ENCODE data around the gene NOP10.
"Not testable (repeated sequence)": the region's sequence is repeated elsewhere in the genome, so short reads cannot be mapped to it uniquely, and the experiment has no call there.

Gene NOP10

DNA sequence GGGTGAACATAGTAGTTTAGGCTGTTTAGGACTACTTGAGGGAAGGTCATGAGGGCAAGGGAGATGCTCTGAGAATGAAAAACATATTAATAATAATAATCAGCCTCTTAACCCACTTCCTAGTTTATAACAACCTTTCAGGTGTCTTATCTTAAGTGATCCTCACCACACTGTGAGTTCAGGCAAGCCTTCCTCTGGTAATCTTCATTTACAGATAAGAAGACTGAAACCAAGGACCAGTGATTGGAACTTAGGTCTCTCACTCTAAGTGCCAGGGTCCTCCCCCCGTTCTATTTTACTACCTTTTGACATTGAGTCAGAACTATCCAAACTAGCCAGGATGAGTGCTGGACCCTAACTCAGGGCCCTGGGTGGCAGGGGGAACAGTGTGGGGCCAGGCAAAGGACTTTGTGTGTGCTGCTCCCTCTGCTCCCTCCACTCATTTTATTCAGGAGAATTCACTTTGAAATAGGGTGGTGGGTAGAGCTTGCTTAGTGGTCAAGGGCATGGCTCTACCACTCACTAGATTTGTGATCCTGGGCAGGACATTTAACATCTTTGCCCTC lies 5.9 kb upstream of the NOP10 start:
- peaks cover 4% of the 10 kb centered on the region for H3K36me3 ChIP-seq (ENCODE audit: insufficient read depth, insufficient read length, low read length)
- H3K9me3 ChIP-seq (ENCODE audit: insufficient read depth, low read length): no peaks in the 10 kb centered on the region
- TF ChIP-seq ZNF274 (IDR thresholded peaks at IDR 0.05; ENCODE audit: low read depth, low read length): no peak
- TF ChIP-seq YY1 (IDR thresholded peaks at IDR 0.05; ENCODE audit: insufficient read depth, insufficient read length): no peak
- no peak for TF ChIP-seq SUZ12 (IDR thresholded peaks at IDR 0.05; ENCODE audit: extremely low read depth, insufficient read depth, insufficient read length)
- H3K27me3 ChIP-seq (ENCODE audit: insufficient read depth, insufficient read length): no peaks in the 10 kb centered on the region
- peaks cover 2% of the 10 kb centered on the region for H3K4me1 ChIP-seq (ENCODE audit: insufficient read depth, insufficient read length)
- DNase-seq (ENCODE audit: low read depth, low spot score): no peak
- H3K9ac ChIP-seq (ENCODE audit: insufficient read length, low read depth): no peak overlapping the region
- H3K4me3 ChIP-seq (ENCODE audit: insufficient read length, low read depth): no peak overlapping the region

DNA sequence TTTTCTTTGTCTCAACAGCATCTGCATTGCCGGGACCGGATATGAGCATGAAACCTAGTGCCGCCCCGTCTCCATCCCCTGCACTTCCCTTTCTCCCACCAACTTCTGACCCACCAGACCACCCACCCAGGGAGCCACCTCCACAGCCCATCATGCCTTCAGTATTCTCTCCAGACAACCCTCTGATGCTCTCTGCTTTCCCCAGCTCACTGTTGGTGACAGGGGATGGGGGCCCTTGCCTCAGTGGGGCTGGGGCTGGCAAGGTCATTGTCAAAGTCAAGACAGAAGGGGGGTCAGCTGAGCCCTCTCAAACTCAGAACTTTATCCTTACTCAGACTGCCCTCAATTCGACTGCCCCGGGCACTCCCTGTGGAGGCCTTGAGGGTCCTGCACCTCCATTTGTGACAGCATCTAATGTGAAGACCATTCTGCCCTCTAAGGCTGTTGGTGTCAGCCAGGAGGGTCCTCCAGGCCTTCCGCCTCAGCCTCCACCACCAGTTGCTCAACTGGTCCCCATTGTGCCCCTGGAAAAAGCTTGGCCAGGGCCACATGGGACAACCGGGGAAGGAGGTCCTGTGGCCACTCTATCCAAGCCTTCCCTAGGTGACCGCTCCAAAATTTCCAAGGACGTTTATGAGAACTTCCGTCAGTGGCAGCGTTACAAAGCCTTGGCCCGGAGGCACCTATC lies 5.2 kb upstream of the NOP10 start:
- Histone ChIP-seq H3K9ac (ENCODE audit: insufficient read length, low read depth) (no peak overlapping the region), H3K4me1 (ENCODE audit: insufficient read depth, insufficient read length) (peaks cover 2% of the 10 kb centered on the region), H3K9me3 (ENCODE audit: insufficient read depth, low read length) (no peaks in the 10 kb centered on the region), H3K4me3 (ENCODE audit: insufficient read length, low read depth) (no peak overlapping the region), H3K27me3 (ENCODE audit: insufficient read depth, insufficient read length) (no peaks in the 10 kb centered on the region), H3K36me3 (ENCODE audit: insufficient read depth, insufficient read length, low read length) (peaks cover under 1% of the 10 kb centered on the region)
- DNase-seq (ENCODE audit: low read depth, low spot score): no peak
- TF ChIP-seq SUZ12 (IDR thresholded peaks at IDR 0.05; ENCODE audit: extremely low read depth, insufficient read depth, insufficient read length) (no peak), YY1 (IDR thresholded peaks at IDR 0.05; ENCODE audit: insufficient read depth, insufficient read length) (no peak), ZNF274 (IDR thresholded peaks at IDR 0.05; ENCODE audit: low read depth, low read length) (no peak)

DNA sequence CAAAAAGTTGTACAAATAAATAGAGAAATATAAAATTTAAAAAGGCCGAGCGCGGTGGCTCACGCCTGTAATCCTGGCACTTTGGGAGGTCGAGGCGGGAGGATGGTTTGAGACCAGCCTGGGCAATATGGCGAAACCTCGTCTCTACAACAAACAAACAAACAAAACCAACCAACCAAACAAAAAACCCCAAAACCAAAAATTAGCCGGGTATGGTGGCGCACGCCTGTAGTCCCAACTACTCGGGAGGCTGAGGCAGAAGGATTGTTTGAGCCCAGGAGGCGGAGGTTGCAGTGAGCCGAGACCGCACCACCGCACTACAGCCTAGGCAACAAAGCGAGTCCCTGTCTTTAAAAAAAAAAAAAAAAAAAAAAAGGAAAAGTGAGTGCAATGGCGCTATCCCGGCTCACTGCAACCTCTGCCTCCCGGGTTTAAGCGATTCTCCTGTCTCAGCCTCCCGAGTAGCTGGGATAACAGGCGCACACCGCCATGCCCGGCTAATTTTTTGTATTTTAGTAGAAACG lies 661 bp downstream of the NOP10 start:
- not testable (repeated sequence) for H3K27me3 ChIP-seq (ENCODE audit: insufficient read depth, insufficient read length); DNase-seq (ENCODE audit: low read depth, low spot score); H3K9me3 ChIP-seq (ENCODE audit: insufficient read depth, low read length); H3K4me1 ChIP-seq (ENCODE audit: insufficient read depth, insufficient read length)
- Histone ChIP-seq H3K36me3 (ENCODE audit: insufficient read depth, insufficient read length, low read length) (peaks cover 32% of the 10 kb centered on the region), H3K4me3 (ENCODE audit: insufficient read length, low read depth) (peak overlapping the region; percentile 69), H3K9ac (ENCODE audit: insufficient read length, low read depth) (peak overlapping the region; percentile 71)

GRCh38 chr15:34341381-34342212 lies 1.3 kb downstream of the NOP10 start:
- TF ChIP-seq ZNF274 (IDR thresholded peaks at IDR 0.05; ENCODE audit: low read depth, low read length) (no peak), SUZ12 (IDR thresholded peaks at IDR 0.05; ENCODE audit: extremely low read depth, insufficient read depth, insufficient read length) (no peak), YY1 (IDR thresholded peaks at IDR 0.05; ENCODE audit: insufficient read depth, insufficient read length) (no peak)
- Histone ChIP-seq H3K27me3 (ENCODE audit: insufficient read depth, insufficient read length) (peaks cover 6% of the 10 kb centered on the region), H3K9me3 (ENCODE audit: insufficient read depth, low read length) (no peaks in the 10 kb centered on the region), H3K36me3 (ENCODE audit: insufficient read depth, insufficient read length, low read length) (peaks cover 32% of the 10 kb centered on the region), H3K4me3 (ENCODE audit: insufficient read length, low read depth) (peak overlapping the region; percentile 69), H3K9ac (ENCODE audit: insufficient read length, low read depth) (no peak overlapping the region), H3K4me1 (ENCODE audit: insufficient read depth, insufficient read length) (peaks cover 2% of the 10 kb centered on the region)
- no peak for DNase-seq (ENCODE audit: low read depth, low spot score)

DNA sequence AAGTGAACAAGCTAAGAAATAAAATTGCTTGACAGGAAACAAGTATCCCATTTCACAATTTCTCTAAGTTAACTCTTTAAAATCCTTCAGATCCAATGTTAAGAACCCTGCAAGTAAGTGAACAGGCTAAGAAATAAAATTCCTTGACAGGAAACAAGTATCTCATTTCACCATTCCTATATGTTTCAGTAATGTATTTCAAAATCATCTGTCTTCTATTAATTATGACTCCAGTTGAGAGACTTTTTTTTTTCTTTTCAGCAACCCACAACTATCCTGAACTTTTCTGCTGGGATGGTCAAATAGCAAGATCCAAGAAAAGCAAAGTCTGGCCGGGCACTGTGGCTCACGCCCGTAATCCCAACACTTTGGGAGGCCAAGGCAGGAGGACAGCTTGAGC lies 3.0 kb downstream of the NOP10 start:
- peaks cover 2% of the 10 kb centered on the region for H3K4me1 ChIP-seq (ENCODE audit: insufficient read depth, insufficient read length)
- TF ChIP-seq ZNF274 (IDR thresholded peaks at IDR 0.05; ENCODE audit: low read depth, low read length): no peak
- TF ChIP-seq YY1 (IDR thresholded peaks at IDR 0.05; ENCODE audit: insufficient read depth, insufficient read length): no peak
- TF ChIP-seq SUZ12 (IDR thresholded peaks at IDR 0.05; ENCODE audit: extremely low read depth, insufficient read depth, insufficient read length): no peak
- no peak overlapping the region for H3K9ac ChIP-seq (ENCODE audit: insufficient read length, low read depth)
- no peaks in the 10 kb centered on the region for H3K9me3 ChIP-seq (ENCODE audit: insufficient read depth, low read length)
- no peak for DNase-seq (ENCODE audit: low read depth, low spot score)
- peaks cover 32% of the 10 kb centered on the region for H3K36me3 ChIP-seq (ENCODE audit: insufficient read depth, insufficient read length, low read length)
- H3K27me3 ChIP-seq (ENCODE audit: insufficient read depth, insufficient read length): peaks cover 6% of the 10 kb centered on the region
- no peak overlapping the region for H3K4me3 ChIP-seq (ENCODE audit: insufficient read length, low read depth)

DNA sequence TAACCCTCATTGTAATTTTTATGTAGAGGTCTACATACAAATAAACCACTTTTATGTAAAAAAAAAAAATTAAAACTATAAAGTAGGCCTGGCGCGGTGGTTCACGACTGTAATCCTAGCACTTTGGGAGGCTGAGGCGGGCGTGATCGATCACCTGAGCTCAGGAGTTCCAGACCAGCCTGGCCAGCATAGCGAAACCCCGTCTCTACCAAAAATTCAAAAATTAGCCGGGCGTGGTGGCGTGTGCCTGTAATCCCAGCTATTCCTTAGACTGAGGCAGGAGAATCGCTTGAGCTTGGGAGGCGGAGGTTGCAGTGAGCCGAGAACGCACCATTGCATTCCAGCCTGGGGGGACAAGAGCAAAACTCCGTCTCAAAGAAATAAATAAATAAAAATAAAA lies 4.6 kb downstream of the NOP10 start:
- peaks cover 32% of the 10 kb centered on the region for H3K36me3 ChIP-seq (ENCODE audit: insufficient read depth, insufficient read length, low read length)
- H3K9ac ChIP-seq (ENCODE audit: insufficient read length, low read depth): no peak overlapping the region
- DNase-seq (ENCODE audit: low read depth, low spot score): no peak
- H3K4me3 ChIP-seq (ENCODE audit: insufficient read length, low read depth): no peak overlapping the region
- peaks cover 6% of the 10 kb centered on the region for H3K27me3 ChIP-seq (ENCODE audit: insufficient read depth, insufficient read length)
- TF ChIP-seq YY1 (IDR thresholded peaks at IDR 0.05; ENCODE audit: insufficient read depth, insufficient read length) (no peak), SUZ12 (IDR thresholded peaks at IDR 0.05; ENCODE audit: extremely low read depth, insufficient read depth, insufficient read length) (no peak)
- H3K4me1 ChIP-seq (ENCODE audit: insufficient read depth, insufficient read length): peaks cover 2% of the 10 kb centered on the region
- H3K9me3 ChIP-seq (ENCODE audit: insufficient read depth, low read length): no peaks in the 10 kb centered on the region

Measured in NT2/D1 (cell line).